Embryonic facial prominence (tissue), 1 donor: Measurements from ENCODE around the gene NCOA3.
"Not testable (repeated sequence)": the region's sequence is repeated elsewhere in the genome, so short reads cannot be mapped to it uniquely, and the experiment has no call there.

Source experiments
- DNase-seq: peaks from one replicate; pipeline ENCODE4 v3.0.0-alpha.2; 2016; ENCODE audit errors: extremely low spot score

NCOA3 gene

DNA sequence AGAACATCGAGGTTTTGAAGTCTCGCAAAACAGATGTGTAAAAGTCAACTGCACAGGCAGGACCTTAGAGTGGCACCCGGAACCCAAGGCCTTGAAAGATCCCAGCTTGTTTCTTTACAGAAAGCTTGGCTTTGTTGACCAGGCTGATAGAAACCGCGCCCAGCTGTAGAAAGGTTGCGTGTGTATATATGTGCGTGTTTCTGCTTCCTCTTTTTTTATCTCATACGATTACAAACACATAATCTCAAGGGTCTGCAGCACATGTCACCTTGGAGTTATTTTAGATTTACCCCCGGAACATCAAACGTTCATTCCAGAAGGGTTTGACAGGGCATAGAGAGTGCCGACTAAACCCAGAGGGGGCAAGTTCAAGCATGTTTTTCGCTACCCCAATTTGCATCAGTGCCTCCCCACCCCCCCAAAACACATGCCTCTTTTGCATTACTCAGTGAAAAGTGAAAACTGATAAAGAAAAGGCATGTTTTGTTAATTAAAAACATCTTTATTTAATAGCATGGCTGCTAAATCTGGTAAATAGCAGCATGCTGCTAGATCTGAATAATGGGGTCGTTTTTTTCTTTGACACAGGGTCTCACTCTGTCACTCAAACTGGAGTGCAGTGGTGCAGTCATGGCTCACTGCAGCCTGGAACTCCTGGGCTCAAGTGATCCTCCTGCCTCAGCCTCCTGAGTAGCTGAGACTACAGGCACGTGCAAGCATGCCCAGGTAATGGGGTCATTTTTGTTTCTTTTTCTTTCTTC lies 33.2 kb upstream of the NCOA3 start:
- no peak for DNase-seq

GRCh38 chr20:47475419-47476044 lies 26.2 kb upstream of the NCOA3 start:
- DNase-seq: no peak

GRCh38 chr20:47476452-47476851 lies 25.2 kb upstream of the NCOA3 start:
- no peak for DNase-seq

DNA sequence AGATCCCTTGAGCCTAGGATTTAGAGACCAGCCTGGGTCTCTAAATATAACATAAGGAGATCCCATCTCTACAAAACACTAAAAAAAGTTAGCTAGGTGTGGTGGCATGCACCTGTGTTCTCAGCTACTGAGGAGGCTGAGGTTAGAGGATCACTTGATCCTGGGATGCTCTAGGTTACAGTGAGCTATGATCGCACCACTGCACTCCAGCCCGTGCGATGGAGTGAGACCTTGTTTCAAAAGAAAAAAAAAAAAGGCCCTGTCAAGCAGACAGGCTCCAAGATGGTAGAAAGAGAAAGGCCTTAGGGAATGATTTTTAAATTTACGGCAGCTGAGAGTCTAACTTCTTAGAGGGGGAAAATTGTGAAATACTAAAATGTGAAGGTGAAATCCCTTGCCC lies 22.6 kb upstream of the NCOA3 start:
- DNase-seq: no peak

- DNase-seq: no peak
Observed at GRCh38 chr20:47479506-47479905, 22.2 kb upstream of the NCOA3 start.

GRCh38 chr20:47480239-47480638 lies 21.4 kb upstream of the NCOA3 start:
- DNase-seq: no peak

- no peak for DNase-seq
Observed at GRCh38 chr20:47480705-47481104, 21.0 kb upstream of the NCOA3 start.

DNA sequence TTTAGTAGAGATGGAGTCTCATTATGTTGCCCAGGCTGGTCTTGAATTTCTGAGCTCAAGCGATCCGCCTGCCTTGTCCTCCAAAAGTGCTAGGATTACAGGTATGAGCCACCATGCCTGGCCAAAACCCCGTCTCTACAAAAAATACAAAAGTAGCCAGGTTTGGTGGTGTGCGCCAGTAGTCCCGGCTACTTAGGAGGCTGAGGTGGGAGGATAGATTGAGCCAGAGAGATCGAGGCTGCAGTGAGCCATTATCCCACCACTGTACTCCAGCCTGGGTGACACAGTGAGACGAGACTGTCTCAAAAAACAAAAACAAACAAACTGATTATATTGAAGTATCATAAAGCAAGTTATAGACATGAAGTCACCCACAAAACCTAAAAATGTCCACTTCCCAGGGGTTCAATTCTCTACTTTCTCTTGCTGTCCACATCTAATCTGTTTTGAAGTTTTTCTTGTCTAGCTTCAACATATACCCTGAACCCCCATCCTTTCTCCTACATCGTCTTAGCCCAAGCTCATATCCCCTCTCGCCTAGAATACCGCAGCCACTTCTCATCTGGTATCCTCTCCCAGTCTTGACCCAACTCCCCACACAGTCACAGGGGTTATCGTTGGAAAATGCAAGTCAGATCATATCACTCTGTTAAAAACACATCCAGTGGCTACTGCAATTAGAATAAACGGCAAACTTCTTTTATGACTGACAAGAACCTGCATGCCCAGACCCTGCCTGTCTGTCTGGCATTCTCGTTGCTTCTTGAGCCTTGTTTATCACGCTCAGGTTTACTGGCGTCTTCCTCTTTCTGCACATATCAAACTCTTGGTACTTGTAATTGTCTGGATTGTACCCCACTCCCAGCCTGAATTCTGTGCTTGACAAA lies 20.1 kb upstream of the NCOA3 start:
- no peak for DNase-seq

GRCh38 chr20:47482705-47483104 lies 19.0 kb upstream of the NCOA3 start:
- no peak for DNase-seq

GRCh38 chr20:47484303-47484702 lies 17.4 kb upstream of the NCOA3 start:
- no peak for DNase-seq

DNA sequence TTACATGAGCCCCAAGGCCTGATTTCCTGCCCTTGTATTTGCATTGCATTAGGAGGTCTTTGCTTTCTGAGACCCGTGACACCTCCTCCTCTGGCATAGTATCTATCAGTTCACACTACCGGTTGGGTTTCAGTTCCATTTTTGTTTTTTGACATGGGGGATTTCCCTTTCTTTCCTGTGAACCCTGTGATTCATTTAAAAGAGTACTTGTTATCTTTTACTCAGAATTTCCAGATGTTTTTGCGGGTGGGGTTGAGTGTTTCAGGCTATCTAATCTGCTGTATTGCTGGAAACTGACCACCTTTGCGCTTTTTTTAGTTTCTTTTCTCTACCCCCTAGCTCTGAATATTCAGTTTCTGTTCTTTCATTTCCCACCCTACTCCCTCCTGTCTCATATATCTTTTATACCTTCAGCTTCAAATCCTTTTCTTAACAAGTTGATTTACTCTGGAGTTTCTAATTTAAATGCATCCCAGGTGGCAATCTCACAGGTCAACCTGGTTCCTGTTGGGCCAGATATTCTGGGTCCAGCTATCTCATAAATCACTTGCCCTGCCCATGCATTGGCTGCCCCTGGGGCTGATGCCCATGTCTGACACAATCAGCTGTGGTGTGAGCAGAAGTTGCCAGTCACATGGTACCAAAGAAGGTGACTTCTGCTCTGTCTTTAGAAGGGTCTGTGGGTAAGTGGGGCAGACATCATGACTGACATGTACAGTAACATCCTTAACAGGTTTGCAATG lies 14.3 kb upstream of the NCOA3 start:
- DNase-seq: no peak

DNA sequence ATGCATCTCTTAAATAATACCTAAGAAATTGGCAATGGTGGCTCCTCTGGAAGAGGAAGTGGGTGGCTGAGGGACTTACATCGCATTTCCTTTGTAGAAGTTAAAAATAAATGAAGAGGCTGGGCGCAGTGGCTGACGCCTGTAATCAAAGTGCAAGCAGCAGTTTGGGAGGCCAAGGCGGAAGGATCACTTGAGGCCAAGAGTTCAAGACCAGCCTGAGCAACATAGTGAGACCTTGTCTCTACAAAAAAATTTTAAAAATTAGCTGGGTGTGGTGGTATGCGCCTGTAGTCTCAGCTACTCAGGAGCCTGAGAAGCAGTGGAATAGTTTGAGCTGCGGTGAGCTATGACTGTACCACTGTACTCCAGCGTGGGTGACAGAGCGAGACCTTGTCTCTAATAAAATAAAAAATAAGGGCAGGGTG lies 12.2 kb upstream of the NCOA3 start:
- no peak for DNase-seq

GRCh38 chr20:47490795-47491194 lies 10.9 kb upstream of the NCOA3 start:
- DNase-seq: no peak

GRCh38 chr20:47492284-47492683 lies 9.4 kb upstream of the NCOA3 start:
- DNase-seq: no peak

GRCh38 chr20:47493175-47493962 lies 8.3 kb upstream of the NCOA3 start:
- DNase-seq: no peak

DNA sequence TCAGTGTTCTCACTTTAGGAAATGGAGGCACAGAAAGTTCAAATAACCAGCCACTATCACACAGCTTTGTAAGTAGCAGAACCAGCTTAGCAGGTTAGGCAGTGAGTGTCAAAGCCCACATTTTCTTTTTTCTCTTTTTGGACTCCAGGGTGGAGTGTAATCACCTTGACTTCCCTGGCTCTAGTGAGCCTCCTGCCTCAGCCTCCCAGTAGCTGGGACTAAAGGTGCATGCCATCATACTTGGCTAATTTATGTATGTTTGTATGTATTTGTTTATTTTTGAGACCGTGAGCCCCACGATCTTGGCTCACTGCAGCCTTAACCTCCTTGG lies 7.8 kb upstream of the NCOA3 start:
- DNase-seq: no peak

GRCh38 chr20:47494606-47495005 lies 7.1 kb upstream of the NCOA3 start:
- DNase-seq: not testable (repeated sequence)

GRCh38 chr20:47496118-47496517 lies 5.6 kb upstream of the NCOA3 start:
- no peak for DNase-seq

DNA sequence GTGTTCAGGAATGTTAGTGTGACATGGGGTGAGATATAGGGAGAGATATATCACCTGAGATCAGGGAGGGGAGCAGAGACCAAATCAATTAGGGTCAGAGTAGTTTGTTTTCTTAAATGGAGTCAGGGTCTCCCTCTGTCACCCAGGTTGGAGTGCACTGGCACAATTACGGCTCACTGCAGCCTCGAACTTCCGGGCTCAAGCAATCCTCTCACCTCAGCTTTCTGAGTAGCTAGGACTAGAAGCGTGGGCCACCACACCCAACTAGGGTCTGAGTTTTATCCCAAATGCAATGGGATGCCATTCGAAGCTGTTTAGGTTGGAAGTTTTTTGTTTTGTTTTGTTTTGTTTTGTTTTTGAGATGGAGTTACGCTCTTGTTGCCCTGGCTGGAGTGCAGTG lies 3.1 kb upstream of the NCOA3 start:
- DNase-seq: no peak

- DNase-seq: no peak
Observed at GRCh38 chr20:47499053-47499452, 2.6 kb upstream of the NCOA3 start.

DNA sequence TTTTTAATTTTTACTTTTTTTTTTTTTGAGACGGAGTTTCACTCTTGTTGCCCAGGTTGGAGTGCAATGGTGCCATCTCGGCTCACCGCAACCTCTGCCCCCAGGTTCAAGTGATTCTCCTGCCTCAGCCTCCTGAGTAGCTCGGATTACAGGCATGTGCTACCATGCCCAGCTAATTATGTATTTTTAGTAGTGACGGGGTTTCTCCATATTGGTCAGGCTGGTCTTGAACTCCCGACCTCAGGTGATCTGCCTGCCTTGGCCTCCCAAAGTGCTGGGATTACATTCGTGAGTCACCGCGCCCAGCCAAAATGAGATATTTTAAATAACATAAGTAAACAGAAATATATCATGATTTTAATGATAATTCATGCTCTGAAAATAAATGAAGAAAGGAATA lies 1.6 kb upstream of the NCOA3 start:
- not testable (repeated sequence) for DNase-seq
